A549 treated with CORT108297 at 1 μM for 4 hours (cell line): ENCODE results near the gene PPP1R1B. TPM values are rescaled to one million over a fixed set of nuclear protein-coding genes. Genes with fewer than 3 reads are reported as not detected.

Source experiments
- total RNA-seq: library from RNA; stranded (reverse); fragments of 200-300 nt; extraction: Qiagen RNA extraction; gene quantifications from 5 replicates; pipeline ENCODE4 v1.2.3, GENCODE V29; 2022

The PPP1R1B gene
- 0.09 TPM in 1 of 5 replicates, not detected in the others for total RNA-seq

DNA sequence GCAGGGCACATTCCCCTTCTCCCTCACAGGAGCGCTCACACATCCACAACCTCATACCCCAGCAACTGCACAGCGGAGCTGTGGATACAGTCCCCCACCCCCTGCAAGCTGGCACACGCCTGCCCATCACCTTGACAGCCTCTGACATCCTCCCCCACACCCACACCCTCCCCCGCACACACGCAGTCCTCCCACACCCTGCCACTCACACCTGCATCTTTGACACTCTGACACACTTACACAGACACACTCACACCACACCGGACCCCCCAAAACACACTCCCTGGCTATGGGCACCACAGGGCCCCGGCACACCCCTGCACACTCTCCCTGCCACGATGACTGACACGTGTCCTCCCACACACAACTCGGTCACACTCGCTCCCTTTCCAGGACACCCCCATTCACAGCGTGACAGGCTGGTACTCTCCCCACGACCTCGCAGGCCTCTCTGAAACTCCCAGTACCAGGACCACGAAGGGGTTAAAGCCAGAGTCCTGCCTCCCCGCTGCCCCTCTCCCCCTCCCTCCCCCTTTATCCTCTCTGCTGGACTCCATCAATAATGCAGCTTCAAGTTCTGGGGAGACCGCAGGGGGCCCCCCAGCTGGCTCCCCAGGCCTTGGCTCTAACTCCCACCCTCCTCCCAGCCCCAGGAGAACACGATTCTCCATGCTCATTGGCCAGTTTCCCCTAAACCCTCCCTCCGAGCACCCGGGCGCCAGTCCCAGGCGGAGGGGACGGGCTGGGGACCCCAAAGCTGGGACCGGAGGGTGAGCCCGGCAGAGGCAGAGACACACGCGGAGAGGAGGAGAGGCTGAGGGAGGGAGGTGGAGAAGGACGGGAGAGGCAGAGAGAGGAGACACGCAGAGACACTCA is at the start of gene PPP1R1B:
TSS of gene PPP1R1B (plus strand) at position 782 of the 876 bp plus-strand sequence. CDS start 441 bp downstream, outside the sequence.

GRCh38 chr17:39607851-39608130 is 19.0 kb upstream of the PPP1R1B start, which contains the start of gene NEUROD2:
Gene NEUROD2, minus strand, starts transcription at chr17:39607920. Its CDS starts 1,321 bp downstream, at chr17:39606599.

DNA sequence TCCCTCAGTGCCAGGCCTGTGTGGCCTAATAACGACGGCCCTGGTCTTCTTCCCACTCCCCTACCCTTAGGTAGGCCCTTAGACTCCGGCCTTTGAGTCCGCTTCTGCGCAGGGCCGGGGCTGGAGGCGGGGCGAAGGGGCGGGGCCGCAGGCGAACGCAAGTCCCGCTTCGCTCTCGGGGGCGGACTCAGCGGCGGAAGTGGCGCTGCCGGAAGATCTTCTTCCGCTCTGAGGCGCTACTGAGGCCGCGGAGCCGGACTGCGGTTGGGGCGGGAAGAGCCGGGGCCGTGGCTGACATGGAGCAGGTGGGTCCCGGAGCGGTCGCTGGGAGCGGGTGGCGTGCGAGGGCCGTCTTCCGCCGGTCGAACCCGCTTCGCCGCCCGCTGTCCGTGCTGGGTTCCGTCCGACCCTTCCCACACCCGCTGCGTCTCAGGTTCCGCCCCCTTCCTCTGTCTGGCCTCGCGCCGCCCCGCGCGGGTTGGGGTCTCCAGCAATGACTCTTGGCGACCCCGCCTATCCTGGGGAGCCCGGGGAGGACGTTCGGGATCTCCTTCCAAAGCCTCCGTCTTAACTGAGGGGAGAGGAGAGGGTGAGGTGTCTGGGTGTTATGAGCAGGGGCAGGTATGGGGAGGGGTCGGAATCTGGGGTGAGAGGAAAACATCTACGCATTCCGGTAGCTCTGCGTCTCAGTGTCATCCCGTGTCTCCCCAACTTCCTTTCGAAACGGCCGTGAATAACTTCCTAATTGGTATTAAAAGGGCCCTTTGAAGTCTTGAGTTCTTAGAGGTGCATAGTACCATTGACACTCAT is 10.4 kb downstream of the PPP1R1B start, which contains the start of gene STARD3:
TSS of gene STARD3 (plus strand) at position 218 of the 810 bp plus-strand sequence. CDS start 16,388 bp downstream, outside the sequence.

DNA sequence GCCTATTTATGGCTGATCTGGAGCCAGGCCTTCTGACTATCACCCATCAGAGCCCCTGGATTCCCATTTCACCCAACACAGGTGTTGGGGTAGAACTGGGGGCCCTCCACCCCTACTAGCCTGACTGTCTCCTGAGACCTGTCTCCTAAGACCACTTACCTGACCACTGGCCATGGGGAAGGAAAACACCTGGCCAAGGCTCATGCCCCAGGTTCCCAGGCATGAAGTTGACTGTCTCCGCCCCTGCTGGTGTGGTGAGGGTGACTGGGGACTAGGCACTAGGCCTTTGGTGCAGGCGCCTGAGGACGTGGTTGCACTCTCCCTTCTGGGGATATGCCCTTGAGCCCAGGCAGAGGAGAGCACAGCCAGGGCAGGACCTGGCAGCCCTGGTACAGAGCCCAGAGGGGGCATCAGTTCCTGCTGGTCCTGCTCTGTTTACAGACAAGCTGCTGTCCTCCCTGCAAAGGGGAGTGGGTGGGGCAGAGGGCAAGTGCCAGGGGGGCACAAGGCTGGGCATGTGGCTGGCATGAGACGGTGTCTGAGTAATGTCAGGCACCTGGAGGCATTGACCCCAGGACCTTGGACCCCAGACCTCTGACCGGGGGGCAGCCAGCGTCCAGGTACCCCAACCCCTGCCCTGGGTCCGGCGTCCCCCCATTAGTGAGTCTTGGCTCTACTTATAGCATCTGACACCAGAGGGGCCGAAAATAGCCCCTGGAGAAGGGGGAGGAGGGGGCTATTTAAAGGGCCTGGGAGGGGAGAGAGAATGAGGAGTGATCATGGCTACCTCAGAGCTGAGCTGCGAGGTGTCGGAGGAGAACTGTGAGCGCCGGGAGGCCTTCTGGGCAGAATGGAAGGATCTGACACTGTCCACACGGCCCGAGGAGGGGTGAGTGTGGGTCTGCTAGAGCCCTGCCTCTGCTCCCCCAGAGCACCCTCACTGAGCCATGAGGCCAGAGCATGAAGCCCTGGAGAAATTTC is 38.1 kb downstream of the PPP1R1B start, which contains the start of gene TCAP:
TSS of gene TCAP (plus strand) at position 769 of the 981 bp plus-strand sequence. CDS start at position 780, 11 bp downstream.

DNA sequence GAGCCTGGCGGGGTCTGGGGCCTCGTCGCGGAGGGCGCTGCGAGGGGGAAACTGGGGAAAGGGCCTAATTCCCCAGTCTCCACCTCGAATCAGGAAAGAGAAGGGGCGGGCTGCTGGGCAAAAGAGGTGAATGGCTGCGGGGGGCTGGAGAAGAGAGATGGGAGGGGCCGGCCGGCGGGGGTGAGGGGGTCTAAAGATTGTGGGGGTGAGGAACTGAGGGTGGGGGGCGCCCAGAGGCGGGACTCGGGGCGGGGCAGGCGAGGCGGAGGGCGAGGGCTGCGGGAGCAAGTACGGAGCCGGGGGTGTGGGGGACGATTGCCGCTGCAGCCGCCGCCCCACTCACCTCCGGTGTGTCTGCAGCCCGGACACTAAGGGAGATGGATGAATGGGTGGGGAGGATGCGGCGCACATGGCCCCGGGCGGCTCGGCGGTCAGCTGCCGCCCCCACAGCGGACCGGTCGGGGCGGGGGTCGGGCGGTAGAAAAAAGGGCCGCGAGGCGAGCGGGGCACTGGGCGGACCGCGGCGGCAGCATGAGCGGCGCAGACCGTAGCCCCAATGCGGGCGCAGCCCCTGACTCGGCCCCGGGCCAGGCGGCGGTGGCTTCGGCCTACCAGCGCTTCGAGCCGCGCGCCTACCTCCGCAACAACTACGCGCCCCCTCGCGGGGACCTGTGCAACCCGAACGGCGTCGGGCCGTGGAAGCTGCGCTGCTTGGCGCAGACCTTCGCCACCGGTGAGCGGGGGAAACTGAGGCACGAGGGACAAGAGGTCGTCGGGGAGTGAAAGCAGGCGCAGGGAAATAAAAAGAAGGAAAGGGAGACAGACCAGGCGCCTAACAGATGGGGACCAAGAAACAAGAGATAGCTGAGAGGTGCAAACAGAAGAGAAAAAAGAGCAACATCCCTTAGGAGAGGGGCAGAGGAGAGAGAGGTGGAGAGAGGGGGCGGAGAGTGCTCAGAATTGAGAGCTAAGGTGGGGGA is 41.5 kb downstream of the PPP1R1B start, which contains the start of gene PNMT:
TSS of gene PNMT (plus strand) at position 509 of the 980 bp plus-strand sequence. CDS start at position 532, 23 bp downstream.

Other genes with a start within 250 kb of the PPP1R1B start
- gene FBXL20, start 225.3 kb upstream of the PPP1R1B start, total RNA-seq = 6.5 to 9.1 TPM (median 8.7 TPM) in 5 replicates
- 25.2 to 34.2 TPM (median 31.3 TPM) in 5 replicates for gene MED1, start 175.7 kb upstream of the PPP1R1B start, total RNA-seq
- gene CDK12, start 165.5 kb upstream of the PPP1R1B start, total RNA-seq = 31.4 to 38.5 TPM (median 36.8 TPM) in 5 replicates
- gene NEUROD2, start 19.0 kb upstream of the PPP1R1B start, total RNA-seq = 0.05 TPM in 1 of 5 replicates, not detected in the others
- gene STARD3, start 10.2 kb downstream of the PPP1R1B start, total RNA-seq = 53.6 to 62.7 TPM (median 60.6 TPM) in 5 replicates
- gene TCAP, start 38.4 kb downstream of the PPP1R1B start, total RNA-seq = 0.52 to 1.4 TPM (median 0.92 TPM) in 5 replicates
- 0.13 to 0.21 TPM (median 0.20 TPM) in 3 of 5 replicates, not detected in the others for gene PNMT, start 41.5 kb downstream of the PPP1R1B start, total RNA-seq
- 6.7 to 8.3 TPM (median 8.1 TPM) in 5 replicates for gene PGAP3, start 61.1 kb downstream of the PPP1R1B start, total RNA-seq
- gene ERBB2, start 73.1 kb downstream of the PPP1R1B start, total RNA-seq = 29.6 to 39.0 TPM (median 38.1 TPM) in 5 replicates
- gene MIEN1, start 103.6 kb downstream of the PPP1R1B start, total RNA-seq = 89.2 to 101 TPM (median 94.6 TPM) in 5 replicates
- gene GRB7, start 111.0 kb downstream of the PPP1R1B start, total RNA-seq = 3.9 to 7.3 TPM (median 6.6 TPM) in 5 replicates
- not detected in 5 replicates for gene IKZF3, start 237.4 kb downstream of the PPP1R1B start, total RNA-seq
- gene ZPBP2, start 241.2 kb downstream of the PPP1R1B start, total RNA-seq = not detected in 5 replicates